Body of pancreas (tissue), 4 donors: Measurements from ENCODE around the gene SNRPF. TPM values are rescaled to one million over a fixed set of nuclear protein-coding genes. Genes with fewer than 3 reads are reported as not detected.
"Not testable (repeated sequence)": the region's sequence is repeated elsewhere in the genome, so short reads cannot be mapped to it uniquely, and the experiment has no call there.

Experiments
- ATAC-seq: fragments of 150-250 bp; one replicate; pipeline ENCODE4 v1.9.1; 2016
- DNase-seq, 4 donors: peaks; one replicate each; pipeline ENCODE4 v3.0.0-alpha.2; 2019
- H3K27ac ChIP-seq, 4 donors: fragments of 200-600 bp; sonication (generic); 1 replicate in 3 of 4; 2 replicates in 1 of 4; pipeline versions ENCODE4 v1.5.1 to v1.6.1; 2016 to 2019; ENCODE audit warnings: mild to moderate bottlenecking in 1 of 4, mixed read lengths in 1 of 4, moderate library complexity in 1 of 4
- H3K27me3 ChIP-seq, 2 donors: fragments of 200-600 bp; sonication (generic); one replicate each; pipeline ENCODE4 v1.6.0; 2016; ENCODE audit warnings: mild to moderate bottlenecking in 1 of 2
- H3K36me3 ChIP-seq, 2 donors: fragments of 200-600 bp; sonication (generic); replicated peaks in 1 of 2; 2 replicates each; pipeline ENCODE4 v1.5.1; 2016; ENCODE audit warnings: low read depth in 2 of 2; ENCODE audit not compliant: insufficient read depth in 1 of 2
- H3K4me1 ChIP-seq: fragments of 200-600 bp; sonication (generic); one replicate; pipeline ENCODE4 v1.6.0; 2016
- H3K4me3 ChIP-seq, 2 donors: fragments of 200-600 bp; sonication (generic); 1 replicate in 1 of 2; 2 replicates in 1 of 2; pipeline ENCODE4 v1.5.1; 2016 to 2019
- H3K9me3 ChIP-seq, 3 donors: fragments of 200-600 bp; sonication (generic); 1 replicate in 2 of 3; 2 replicates in 1 of 3; pipeline ENCODE4 v1.5.1; 2016
- POLR2A ChIP-seq, 3 donors: fragments of 450-650 bp; IDR thresholded peaks; one replicate each; pipeline ENCODE4 v1.6.1; 2016; ENCODE audit warnings: antibody characterized with exemption in 3 of 3, mild to moderate bottlenecking in 2 of 3
- WGBS, 2 donors: methylation state at CpG; one replicate each; pipeline ENCODE4 v1.1.5; 2017; 5-methylcytosine and 5-hydroxymethylcytosine counted together
- intact Hi-C: fragments of 100-400 bp; cut with DNase I; formaldehyde crosslinking; loops from one replicate; pipeline ENCODE4 v1.15.1; 2023
- total RNA-seq, 2 donors: library from RNA; depleted of rRNA; stranded (reverse); fragments of >200 nt; gene quantifications; one replicate each; pipeline ENCODE4 v1.1.0, GENCODE V29; 2016
- TF ChIP-seq, protein P1 (sequence below), 7 experiments: fragments of 450-650 bp in 4 of 7; fragments of 200-600 bp in 3 of 7; sonication (generic) in 3 of 7; IDR thresholded peaks; one replicate each; pipeline ENCODE4 v1.5.1; 2016 to 2019; ENCODE audit warnings: antibody characterized with exemption in 7 of 7

The SNRPF gene
- total RNA-seq = 1 to 10 TPM; 6.7 to 7.6 TPM

DNA sequence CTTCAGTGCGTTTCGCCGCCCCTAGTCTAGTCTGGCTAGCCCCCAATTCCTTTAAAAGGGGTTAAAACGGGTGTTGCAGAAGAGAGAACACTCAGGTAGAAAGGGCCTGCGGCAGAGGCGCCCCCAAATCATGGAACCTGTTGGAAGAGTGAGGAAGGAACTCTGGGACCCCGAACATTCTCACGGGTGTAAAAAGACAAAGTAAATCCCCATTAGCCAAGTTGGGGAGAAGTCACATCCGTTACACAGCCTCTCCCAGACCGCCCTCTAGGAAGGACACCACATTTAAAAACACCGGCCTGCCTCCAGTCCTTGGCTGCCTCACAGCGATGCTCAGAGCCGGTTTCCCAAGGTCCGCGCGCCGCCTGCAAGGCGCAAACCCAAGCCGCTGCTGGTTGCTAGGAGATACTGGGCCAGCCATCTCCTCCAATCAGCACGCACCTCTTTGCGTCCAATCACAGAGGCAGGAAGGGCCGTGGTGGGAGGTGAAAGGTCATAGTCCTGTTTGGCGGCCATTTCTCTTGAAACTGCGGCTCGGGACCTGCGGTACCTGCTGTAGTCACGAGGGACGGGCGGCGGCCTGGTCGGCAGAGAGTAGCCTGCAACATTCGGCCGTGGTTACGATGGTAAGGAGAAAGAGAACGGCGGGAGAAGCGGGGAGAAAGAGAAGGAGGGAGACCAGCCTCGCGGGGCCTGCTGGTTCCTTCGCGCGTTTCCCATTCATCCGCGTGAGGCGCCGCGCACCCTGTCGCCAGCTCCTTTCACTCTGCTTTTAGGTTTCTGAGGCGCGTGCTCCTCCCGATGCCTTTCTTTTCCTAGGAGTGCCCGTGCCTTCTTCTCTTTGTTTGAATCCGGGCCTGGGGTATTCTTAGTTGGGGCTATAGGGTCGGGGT is at the start of gene SNRPF:
TSS of gene SNRPF (plus strand) at position 502 of the 893 bp plus-strand sequence. CDS start at position 624, 122 bp downstream.
- DNase-seq (peak; percentile 96 to 97 (median 96)), ATAC-seq (peak; percentile 100)
- Histone ChIP-seq H3K9me3 (no peaks in the 10 kb centered on the region), H3K36me3 (no peaks in the 10 kb centered on the region), H3K4me1 (peaks cover 19% of the 10 kb centered on the region), H3K27me3 (no peaks in the 10 kb centered on the region), H3K4me3 (peak within 1 kb of the TSS; percentile 66 to 72), H3K27ac (peak within 1 kb of the TSS; percentile 64 to 84 (median 80))
- intact Hi-C loops = no loop called here
- 0 to 1% methylated on average over 44 to 54 of the region's 54 CpGs for WGBS, 2 donors
- peak in 2 of 3 donors; percentile 61 to 69 for TF ChIP-seq POLR2A (IDR thresholded peaks at IDR 0.05)
- TF ChIP-seq, protein P1, sequence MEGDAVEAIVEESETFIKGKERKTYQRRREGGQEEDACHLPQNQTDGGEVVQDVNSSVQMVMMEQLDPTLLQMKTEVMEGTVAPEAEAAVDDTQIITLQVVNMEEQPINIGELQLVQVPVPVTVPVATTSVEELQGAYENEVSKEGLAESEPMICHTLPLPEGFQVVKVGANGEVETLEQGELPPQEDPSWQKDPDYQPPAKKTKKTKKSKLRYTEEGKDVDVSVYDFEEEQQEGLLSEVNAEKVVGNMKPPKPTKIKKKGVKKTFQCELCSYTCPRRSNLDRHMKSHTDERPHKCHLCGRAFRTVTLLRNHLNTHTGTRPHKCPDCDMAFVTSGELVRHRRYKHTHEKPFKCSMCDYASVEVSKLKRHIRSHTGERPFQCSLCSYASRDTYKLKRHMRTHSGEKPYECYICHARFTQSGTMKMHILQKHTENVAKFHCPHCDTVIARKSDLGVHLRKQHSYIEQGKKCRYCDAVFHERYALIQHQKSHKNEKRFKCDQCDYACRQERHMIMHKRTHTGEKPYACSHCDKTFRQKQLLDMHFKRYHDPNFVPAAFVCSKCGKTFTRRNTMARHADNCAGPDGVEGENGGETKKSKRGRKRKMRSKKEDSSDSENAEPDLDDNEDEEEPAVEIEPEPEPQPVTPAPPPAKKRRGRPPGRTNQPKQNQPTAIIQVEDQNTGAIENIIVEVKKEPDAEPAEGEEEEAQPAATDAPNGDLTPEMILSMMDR (IDR thresholded peaks at IDR 0.05) = peak in 4 of 7 experiments; percentile 17 to 46 (median 24)

DNA sequence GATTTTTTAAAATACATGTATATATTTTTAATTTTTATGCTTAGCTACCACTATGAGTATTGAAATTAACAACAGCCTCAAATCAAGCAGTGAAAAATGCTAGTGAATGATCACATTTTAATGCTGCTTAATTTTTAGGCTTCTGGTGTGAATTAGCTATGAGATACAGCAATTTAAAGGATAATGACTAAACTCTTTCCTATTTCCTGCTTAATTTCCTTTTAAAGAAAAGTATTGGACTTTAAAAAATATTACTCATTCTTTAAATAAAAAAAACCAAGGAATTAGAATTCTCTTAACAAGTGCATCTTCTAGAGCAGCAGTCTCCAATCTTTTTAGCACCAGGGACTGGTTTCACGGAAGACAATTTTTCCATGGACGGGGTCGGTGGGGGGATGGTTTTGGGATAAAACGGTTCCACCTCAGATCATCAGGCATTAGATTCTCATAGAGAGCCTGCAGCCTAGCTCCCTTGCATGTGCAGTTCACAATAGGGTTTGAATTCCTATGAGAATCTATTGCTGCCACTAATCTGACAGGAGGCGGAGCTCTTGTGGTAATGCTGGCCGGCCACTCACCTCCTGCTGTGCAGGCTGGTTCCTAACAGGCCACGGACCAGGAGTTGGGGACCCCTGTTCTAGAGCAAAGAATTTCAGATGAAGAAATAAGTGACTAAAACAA is 49.6 kb upstream of the SNRPF start:
- intact Hi-C loops = no loop called here
- Histone ChIP-seq H3K27ac (no peak overlapping the region), H3K4me3 (no peak overlapping the region), H3K9me3 (no peaks in the 10 kb centered on the region), H3K4me1 (peaks cover 16% of the 10 kb centered on the region), H3K36me3 (no peaks in the 10 kb centered on the region), H3K27me3 (no peaks in the 10 kb centered on the region)
- TF ChIP-seq POLR2A (IDR thresholded peaks at IDR 0.05) = no peak
- TF ChIP-seq, protein P1 (IDR thresholded peaks at IDR 0.05) = no peak
- no peak for DNase-seq
- ATAC-seq = no peak
- 85% methylated on average over 7 of the region's 7 CpGs for WGBS, 2 donors

- intact Hi-C loops = no loop called here
- no peak for DNase-seq
- 76% methylated on average over 2 of the region's 2 CpGs for WGBS, 2 donors
Observed at GRCh38 chr12:95810411-95810810, 48.3 kb upstream of the SNRPF start.

DNA sequence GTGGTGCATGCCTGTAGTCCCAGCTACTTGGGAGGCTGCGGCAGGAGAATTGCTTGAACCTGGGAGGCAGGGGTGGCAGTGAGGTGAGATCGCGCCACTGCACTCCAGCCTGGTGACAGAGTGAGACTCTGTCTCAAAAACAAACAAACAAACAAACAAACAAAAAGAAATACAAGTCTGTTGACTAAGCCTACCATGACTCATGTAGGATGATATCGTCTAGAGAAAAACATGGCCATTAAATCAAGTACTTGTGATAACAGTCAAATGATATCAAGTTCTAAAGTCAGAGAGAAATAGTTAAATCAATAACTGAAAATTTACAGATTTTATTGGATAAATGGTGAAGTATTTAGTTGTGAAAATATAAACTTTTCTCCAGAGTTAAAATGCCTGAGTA is 46.6 kb upstream of the SNRPF start:
- ATAC-seq, H3K27ac ChIP-seq, H3K27me3 ChIP-seq, H3K36me3 ChIP-seq, DNase-seq, H3K4me3 ChIP-seq, intact Hi-C loops, H3K4me1 ChIP-seq, H3K9me3 ChIP-seq: not testable (repeated sequence)
- WGBS, 2 donors = 88 to 91% methylated on average over 4 of the region's 4 CpGs

More at GRCh38 chr12:95810411-95810810, 48.3 kb upstream of the SNRPF start:
- peaks cover 17% of the 10 kb centered on the region for H3K4me1 ChIP-seq
- H3K9me3 ChIP-seq = no peaks in the 10 kb centered on the region
- TF ChIP-seq POLR2A (IDR thresholded peaks at IDR 0.05) = no peak
- TF ChIP-seq, protein P1 (IDR thresholded peaks at IDR 0.05) = no peak
- H3K36me3 ChIP-seq = no peaks in the 10 kb centered on the region
- no peaks in the 10 kb centered on the region for H3K27me3 ChIP-seq
- ATAC-seq = no peak
- H3K4me3 ChIP-seq = no peak overlapping the region
- H3K27ac ChIP-seq = no peak overlapping the region

- H3K27ac ChIP-seq = no peak overlapping the region
- H3K4me3 ChIP-seq = no peak overlapping the region
- TF ChIP-seq POLR2A (IDR thresholded peaks at IDR 0.05) = no peak
- TF ChIP-seq, protein P1 (IDR thresholded peaks at IDR 0.05) = peak; percentile 34 to 92 (median 89)
- intact Hi-C loops = loop anchor here (5.0 kb wide), 1 partner anchor 238 kb away; no protein-coding TSS in a partner anchor
- H3K36me3 ChIP-seq = no peaks in the 10 kb centered on the region
- no peak for DNase-seq
- ATAC-seq = peak; percentile 70
- H3K9me3 ChIP-seq = no peaks in the 10 kb centered on the region
- 38 to 39% methylated on average over 5 of the region's 5 CpGs for WGBS, 2 donors
- H3K27me3 ChIP-seq = no peaks in the 10 kb centered on the region
- H3K4me1 ChIP-seq = peaks cover 6% of the 10 kb centered on the region
Observed at GRCh38 chr12:95815632-95816212, 43.0 kb upstream of the SNRPF start.
